Measurements from ENCODE around the gene SDK2.

Gene SDK2

GRCh38 chr17:73423159-73423715 is 221.0 kb downstream of the SDK2 start:
- DNase-seq (ENCODE audit: low read depth, low spot score): no peak

GRCh38 chr17:73422121-73422520 is 222.1 kb downstream of the SDK2 start:
- DNase-seq (ENCODE audit: low read depth, low spot score): no peak

- no peak for DNase-seq (ENCODE audit: low read depth, low spot score)
These were observed 223.3 kb downstream of the SDK2 start for GRCh38 chr17:73420897-73421296.

GRCh38 chr17:73419881-73420280 is 224.4 kb downstream of the SDK2 start:
- DNase-seq (ENCODE audit: low read depth, low spot score): no peak

- no peak for DNase-seq (ENCODE audit: low read depth, low spot score)
These were observed 225.2 kb downstream of the SDK2 start for GRCh38 chr17:73419051-73419450.

- DNase-seq (ENCODE audit: low read depth, low spot score): no peak
These were observed 228.5 kb downstream of the SDK2 start for GRCh38 chr17:73415782-73416181.

- no peak for DNase-seq (ENCODE audit: low read depth, low spot score)
These were observed 229.9 kb downstream of the SDK2 start for GRCh38 chr17:73414171-73414955.

GRCh38 chr17:73412914-73413313 is 231.3 kb downstream of the SDK2 start:
- no peak for DNase-seq (ENCODE audit: low read depth, low spot score)

- DNase-seq (ENCODE audit: low read depth, low spot score): no peak
These were observed 232.9 kb downstream of the SDK2 start for GRCh38 chr17:73411313-73411747.

- DNase-seq (ENCODE audit: low read depth, low spot score): no peak
These were observed 233.5 kb downstream of the SDK2 start for GRCh38 chr17:73410586-73411312.

- no peak for DNase-seq (ENCODE audit: low read depth, low spot score)
These were observed 240.0 kb downstream of the SDK2 start for GRCh38 chr17:73404246-73404645.

GRCh38 chr17:73402466-73402865 is 241.8 kb downstream of the SDK2 start:
- no peak for DNase-seq (ENCODE audit: low read depth, low spot score)

- peak; percentile 39 for DNase-seq (ENCODE audit: low read depth, low spot score)
These were observed 242.3 kb downstream of the SDK2 start for GRCh38 chr17:73401911-73402310.

- no peak for DNase-seq (ENCODE audit: low read depth, low spot score)
These were observed 243.2 kb downstream of the SDK2 start for GRCh38 chr17:73400915-73401545.

- DNase-seq (ENCODE audit: low read depth, low spot score): no peak
These were observed 245.2 kb downstream of the SDK2 start for GRCh38 chr17:73399056-73399455.

- no peak for DNase-seq (ENCODE audit: low read depth, low spot score)
These were observed 246.2 kb downstream of the SDK2 start for GRCh38 chr17:73397856-73398540.

GRCh38 chr17:73397278-73397826 is 246.9 kb downstream of the SDK2 start:
- no peak for DNase-seq (ENCODE audit: low read depth, low spot score)

GRCh38 chr17:73396431-73397277 is 247.6 kb downstream of the SDK2 start:
- DNase-seq (ENCODE audit: low read depth, low spot score): peak; percentile 78

- DNase-seq (ENCODE audit: low read depth, low spot score): no peak
These were observed 249.5 kb downstream of the SDK2 start for GRCh38 chr17:73394512-73395450.
